AG10803 (cell line): ENCODE data around the gene SLC34A3.

ENCODE experiments used
- DNase-seq: peaks from one replicate; pipeline ENCODE4 v3.0.0; 2010; ENCODE audit warnings: low read depth
- H3K4me3 ChIP-seq: 2 replicates; pipeline ENCODE4 v1.5.1; 2011; ENCODE audit warnings: mild to moderate bottlenecking, low read length, control low read depth
- TF ChIP-seq, protein P1 (sequence below): conservative IDR thresholded peaks from 2 replicates; pipeline ENCODE4 v1.5.1; 2011; ENCODE audit warnings: mild to moderate bottlenecking, low read length, control low read depth, inconsistent platforms

The SLC34A3 gene

DNA sequence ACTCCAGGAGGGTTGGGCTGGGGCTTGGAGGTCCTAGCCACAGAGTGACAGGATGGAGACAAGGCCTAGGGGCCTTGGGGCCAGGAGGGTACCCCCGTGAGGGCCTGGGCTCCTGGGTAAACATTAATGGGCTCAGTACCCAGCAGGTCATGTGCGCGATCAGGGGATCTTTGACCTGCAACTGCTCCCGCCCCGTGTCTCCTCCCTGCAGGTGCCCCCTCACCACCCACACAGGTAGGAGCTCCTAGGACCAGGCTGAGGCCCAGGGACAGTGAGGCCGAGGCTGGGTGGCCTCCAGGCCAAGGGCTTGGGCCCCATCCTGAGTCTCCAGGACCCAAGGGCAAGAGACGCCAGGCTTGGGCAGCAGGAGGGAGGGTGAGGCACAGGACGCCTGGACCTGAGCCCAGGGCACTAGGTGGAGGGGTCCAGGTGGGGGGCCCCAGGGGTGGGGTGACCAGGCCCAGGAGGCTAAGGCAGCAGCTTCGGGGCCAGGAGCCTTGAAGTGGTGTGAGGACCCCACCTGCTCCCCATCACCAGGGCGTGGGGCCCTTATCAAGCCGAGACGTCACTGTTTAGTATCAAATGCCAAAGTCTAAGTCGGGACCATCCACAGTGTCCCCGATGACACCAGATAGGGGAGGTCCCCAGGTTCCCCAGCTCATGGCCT is at the start of gene SLC34A3:
TSS of gene SLC34A3 (plus strand) at position 197 of the 667 bp plus-strand sequence. CDS start 802 bp downstream, outside the sequence.
- no peak within 1 kb of the TSS for H3K4me3 ChIP-seq
- DNase-seq, result no peak
- TF ChIP-seq, protein P1, sequence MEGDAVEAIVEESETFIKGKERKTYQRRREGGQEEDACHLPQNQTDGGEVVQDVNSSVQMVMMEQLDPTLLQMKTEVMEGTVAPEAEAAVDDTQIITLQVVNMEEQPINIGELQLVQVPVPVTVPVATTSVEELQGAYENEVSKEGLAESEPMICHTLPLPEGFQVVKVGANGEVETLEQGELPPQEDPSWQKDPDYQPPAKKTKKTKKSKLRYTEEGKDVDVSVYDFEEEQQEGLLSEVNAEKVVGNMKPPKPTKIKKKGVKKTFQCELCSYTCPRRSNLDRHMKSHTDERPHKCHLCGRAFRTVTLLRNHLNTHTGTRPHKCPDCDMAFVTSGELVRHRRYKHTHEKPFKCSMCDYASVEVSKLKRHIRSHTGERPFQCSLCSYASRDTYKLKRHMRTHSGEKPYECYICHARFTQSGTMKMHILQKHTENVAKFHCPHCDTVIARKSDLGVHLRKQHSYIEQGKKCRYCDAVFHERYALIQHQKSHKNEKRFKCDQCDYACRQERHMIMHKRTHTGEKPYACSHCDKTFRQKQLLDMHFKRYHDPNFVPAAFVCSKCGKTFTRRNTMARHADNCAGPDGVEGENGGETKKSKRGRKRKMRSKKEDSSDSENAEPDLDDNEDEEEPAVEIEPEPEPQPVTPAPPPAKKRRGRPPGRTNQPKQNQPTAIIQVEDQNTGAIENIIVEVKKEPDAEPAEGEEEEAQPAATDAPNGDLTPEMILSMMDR, result no peak

DNA sequence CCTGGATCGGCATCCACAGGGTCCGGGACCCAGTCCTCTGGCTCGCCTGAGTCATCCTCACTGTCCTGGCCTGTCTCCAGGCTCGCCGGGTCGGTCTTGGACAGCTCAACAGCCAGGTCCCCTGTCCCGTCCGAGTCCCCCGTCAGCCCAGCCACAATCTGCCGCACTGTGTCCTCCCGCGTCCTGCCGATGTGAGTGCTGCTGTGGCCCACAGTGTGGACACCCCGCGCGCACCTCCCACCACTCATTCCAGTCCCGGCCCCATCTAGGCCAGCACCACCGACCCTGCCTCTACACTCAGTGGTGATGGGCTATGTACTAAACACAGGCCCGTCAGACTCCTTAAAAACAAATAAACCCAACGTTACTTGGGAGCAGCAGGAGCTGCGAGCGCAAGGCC is 49.0 kb upstream of the SLC34A3 start:
- no peak for DNase-seq
- no peak overlapping the region for H3K4me3 ChIP-seq

DNA sequence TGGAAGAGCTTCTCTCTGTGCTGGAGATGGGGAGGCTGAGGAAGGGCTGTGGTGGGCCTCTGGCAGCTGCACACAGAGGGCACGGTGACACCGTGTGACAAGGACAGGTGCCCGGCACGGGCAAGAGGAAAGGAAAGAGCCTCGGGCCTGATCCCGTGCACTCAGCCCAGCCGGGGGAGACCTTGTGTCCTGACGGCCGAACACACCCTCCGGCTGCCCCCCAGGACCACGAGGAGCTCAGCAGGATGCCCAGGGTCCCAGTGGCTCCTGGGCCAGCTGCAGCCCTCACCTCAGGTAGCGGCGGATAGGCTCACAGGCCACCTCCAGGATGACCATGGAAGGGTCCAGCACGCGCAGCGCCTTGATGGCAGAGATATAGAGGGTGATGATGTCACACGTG is 47.9 kb upstream of the SLC34A3 start:
- TF ChIP-seq, protein P1, result no peak
- DNase-seq, result no peak

More for the DNA sequence above, 49.0 kb upstream of the SLC34A3 start:
- TF ChIP-seq, protein P1, result no peak

DNA sequence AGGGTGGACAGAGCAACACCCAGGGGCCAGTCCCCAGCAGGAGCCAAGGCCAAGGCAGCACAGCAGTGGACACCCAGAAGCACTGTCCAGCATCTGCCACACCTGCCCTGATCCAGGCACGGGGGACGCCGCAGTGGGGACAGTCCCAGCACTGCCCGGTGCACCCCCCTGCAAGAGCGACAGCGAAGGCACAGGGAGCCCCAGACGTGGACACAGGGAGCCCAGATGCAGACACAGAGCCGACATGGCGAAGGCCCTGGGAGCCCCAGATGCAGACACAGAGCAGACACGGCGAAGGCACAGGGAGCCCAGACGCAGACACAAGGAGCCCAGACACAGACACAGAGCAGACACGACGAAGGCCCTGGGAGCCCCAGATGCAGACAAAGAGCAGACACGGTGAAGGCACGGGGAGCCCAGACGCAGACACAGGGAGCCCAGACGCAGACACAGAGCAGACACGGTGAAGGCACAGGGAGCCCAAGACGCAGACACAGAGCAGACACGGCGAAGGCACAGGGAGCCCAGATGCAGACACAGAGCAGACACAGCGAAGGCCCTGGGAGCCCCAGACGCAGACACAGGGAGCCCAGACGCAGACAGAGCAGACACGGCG is 46.6 kb upstream of the SLC34A3 start:
- no peak overlapping the region for H3K4me3 ChIP-seq
- no peak for DNase-seq
- TF ChIP-seq, protein P1, result no peak

More for the DNA sequence above, 47.9 kb upstream of the SLC34A3 start:
- H3K4me3 ChIP-seq, result no peak overlapping the region

DNA sequence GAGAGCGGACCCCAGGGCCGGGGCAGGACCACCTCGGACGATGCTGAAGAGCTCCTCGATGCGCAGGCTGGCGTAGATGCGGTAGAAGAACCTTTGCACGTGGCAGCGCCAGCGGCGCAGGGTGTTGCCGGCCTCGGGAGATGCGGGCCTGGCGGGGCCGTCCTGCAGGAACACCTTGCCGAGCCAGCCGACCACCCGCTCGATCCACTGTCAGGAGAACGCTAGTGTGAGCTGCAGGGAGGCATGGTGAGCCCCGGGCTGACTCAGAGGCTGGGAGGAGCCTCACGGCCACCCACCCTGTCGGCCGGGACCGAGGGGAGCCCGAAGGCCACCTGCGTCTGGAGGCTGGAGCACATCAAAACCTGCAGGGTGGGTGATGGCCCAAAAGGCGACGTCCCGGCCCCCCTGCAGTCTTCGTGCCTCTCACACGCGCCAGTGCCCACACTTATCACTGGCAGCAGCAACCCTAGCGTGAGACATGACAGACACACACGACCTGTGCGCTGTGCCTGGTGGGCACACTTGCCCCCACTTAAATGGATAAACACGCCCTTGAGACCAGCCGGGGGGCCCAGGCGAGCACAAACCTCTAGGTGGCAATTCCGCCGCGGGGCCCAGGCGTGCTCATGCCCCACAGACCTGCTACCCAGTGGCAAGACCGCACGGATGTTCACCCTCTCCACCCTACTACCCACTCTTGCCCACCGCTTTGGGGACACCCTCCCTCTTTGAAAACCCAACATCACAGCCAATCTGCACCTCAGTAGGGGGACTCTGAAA is 45.6 kb upstream of the SLC34A3 start:
- TF ChIP-seq, protein P1, result no peak
- no peak overlapping the region for H3K4me3 ChIP-seq
- DNase-seq, result no peak

DNA sequence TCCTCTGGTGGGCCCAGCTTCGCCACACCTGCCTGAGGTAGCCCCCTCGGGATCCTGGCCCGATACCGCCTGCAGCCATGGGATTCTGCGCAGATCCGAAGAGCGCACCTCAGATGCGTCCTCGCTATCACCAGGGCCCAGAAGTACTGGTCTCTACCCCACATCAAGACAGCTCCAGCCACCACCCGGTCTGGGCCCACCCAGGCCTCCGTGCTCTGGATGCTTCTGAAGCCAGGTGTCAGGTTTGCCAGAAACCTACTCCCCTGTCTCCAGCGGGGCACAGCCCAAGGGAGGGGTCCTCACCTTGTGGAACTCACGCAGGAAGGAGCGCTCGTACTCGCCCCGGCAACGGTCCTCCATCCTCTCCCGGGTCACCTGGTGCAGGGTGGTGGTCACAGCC is 44.8 kb upstream of the SLC34A3 start:
- no peak for DNase-seq
- H3K4me3 ChIP-seq, result no peak overlapping the region
- TF ChIP-seq, protein P1, result no peak
